Measurements from ENCODE around the gene SHOX.
"Not testable (repeated sequence)": the region's sequence is repeated elsewhere in the genome, so short reads cannot be mapped to it uniquely, and the experiment has no call there.

Gene SHOX

GRCh38 chrX:637660-638481 is 7.3 kb downstream of the SHOX start:
- no peak for DNase-seq (ENCODE audit: low spot score)

- no peak for DNase-seq (ENCODE audit: low spot score)
These were observed 8.0 kb downstream of the SHOX start for GRCh38 chrX:638482-639131.

DNA sequence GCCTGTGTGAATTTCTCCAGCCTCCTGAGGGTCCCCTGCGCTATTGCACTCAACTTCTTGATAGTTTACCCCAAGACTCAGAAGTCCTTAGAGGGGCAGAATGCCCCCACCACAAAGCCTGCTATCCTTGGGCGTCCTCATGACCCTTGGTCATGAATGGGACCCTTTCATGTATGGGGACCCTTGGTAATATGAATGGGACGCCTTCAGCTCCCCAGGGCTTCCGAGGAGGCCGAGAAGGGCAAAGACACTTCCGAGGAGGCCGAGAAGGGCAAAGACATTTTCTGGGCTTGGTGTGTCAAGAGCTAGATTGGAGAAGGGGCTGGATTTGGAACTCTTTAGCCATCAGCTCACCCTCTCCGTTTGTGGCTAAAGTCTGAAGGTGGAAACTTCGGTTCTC is 8.6 kb downstream of the SHOX start:
- DNase-seq (ENCODE audit: low spot score) = no peak

GRCh38 chrX:640641-641040 is 10.1 kb downstream of the SHOX start:
- DNase-seq (ENCODE audit: low spot score) = no peak

- DNase-seq (ENCODE audit: low spot score) = no peak
These were observed 11.3 kb downstream of the SHOX start for GRCh38 chrX:641671-642435.

- no peak for DNase-seq (ENCODE audit: low spot score)
These were observed 12.0 kb downstream of the SHOX start for GRCh38 chrX:642436-643240.

- no peak for DNase-seq (ENCODE audit: low spot score)
These were observed 12.6 kb downstream of the SHOX start for GRCh38 chrX:643241-643595.

DNA sequence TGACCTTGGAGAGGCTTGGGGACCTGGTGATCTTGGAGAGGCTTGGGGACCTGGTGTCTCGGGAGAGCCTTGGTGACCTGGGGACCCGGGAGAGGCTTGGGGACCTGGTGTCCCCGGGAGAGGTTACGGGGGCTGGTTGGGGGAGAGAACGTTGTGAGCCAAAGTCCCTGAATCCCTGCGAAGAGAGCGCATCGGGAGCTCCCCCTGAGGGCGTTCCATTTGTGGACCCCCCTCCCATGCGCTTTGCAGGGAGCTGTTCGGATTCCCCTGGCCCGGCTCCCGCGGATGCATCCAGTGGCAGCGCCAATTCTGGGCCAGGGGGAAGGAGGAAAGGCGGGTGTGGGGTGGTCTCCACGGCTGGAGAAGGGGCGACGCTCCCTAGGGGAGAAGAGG is 13.3 kb downstream of the SHOX start:
- no peak for DNase-seq (ENCODE audit: low spot score)

- no peak for DNase-seq (ENCODE audit: low spot score)
These were observed 14.0 kb downstream of the SHOX start for GRCh38 chrX:644304-645281.

- no peak for DNase-seq (ENCODE audit: low spot score)
These were observed 15.6 kb downstream of the SHOX start for GRCh38 chrX:646228-646495.

DNA sequence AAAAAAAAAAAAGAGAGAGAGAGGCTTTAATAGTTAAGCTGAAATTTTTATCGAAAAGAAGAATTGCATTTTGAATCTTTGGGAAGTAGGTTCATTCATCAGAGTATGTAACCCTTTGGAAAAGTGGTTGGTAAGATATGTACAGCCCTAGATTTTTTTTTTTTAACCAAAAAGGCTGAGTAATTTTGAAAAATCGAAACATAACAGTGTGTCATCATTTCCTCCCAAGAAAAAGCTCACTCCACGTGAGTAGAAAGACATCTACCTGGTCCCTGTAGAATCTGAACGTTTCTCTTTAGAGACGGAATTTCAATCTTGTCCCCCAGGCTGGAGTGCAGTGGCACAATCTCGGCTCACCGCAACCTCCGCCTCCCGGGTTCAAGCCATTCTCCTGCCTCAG is 16.2 kb downstream of the SHOX start:
- DNase-seq (ENCODE audit: low spot score) = no peak

GRCh38 chrX:649166-649565 is 18.6 kb downstream of the SHOX start:
- DNase-seq (ENCODE audit: low spot score) = no peak

- DNase-seq (ENCODE audit: low spot score) = no peak
These were observed 19.7 kb downstream of the SHOX start for GRCh38 chrX:650324-650723.

GRCh38 chrX:650811-651210 is 20.2 kb downstream of the SHOX start:
- no peak for DNase-seq (ENCODE audit: low spot score)

DNA sequence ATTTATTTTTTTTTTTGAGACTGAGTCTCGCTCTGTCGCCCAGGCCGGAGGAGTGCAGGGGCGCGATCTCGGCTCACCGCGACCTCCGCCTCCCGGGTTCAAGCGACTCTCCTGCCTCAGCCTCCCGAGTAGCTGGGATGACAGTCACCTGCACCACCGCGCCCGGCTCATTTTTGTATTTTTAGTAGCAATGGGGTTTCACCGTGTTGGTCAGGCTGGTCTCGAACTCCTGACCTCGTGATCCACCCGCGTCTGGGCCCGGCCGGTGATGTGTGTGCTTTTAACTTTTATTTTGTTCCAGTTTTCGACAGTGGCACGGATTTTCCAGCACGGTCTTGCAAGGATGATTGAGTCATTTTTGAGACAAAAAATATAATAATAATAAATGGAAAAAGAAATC is 21.3 kb downstream of the SHOX start:
- DNase-seq (ENCODE audit: low spot score) = not testable (repeated sequence)

DNA sequence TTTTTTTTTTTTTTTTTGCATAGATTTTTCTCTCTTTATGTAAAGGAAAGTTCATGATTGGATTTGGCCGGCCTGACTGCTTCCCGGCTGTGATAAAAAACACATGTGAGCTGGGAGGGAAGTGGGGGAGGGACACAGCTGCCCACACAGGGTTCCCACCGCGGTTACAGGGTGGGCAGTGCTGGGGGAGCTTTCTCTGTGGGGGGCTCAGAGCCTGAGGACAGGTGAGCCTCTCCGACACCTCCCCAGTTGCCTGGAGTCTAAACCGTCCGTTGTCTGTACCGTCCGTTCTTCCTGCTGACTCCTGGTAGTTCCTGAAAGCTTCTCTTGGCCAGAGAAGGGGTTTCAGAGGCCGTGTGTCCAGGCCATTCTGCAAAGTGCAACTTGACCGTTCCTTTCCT is 21.8 kb downstream of the SHOX start:
- no peak for DNase-seq (ENCODE audit: low spot score)

GRCh38 chrX:653306-653705 is 22.7 kb downstream of the SHOX start:
- DNase-seq (ENCODE audit: low spot score) = no peak

GRCh38 chrX:661154-661553 is 30.6 kb downstream of the SHOX start:
- no peak for DNase-seq (ENCODE audit: low spot score)

DNA sequence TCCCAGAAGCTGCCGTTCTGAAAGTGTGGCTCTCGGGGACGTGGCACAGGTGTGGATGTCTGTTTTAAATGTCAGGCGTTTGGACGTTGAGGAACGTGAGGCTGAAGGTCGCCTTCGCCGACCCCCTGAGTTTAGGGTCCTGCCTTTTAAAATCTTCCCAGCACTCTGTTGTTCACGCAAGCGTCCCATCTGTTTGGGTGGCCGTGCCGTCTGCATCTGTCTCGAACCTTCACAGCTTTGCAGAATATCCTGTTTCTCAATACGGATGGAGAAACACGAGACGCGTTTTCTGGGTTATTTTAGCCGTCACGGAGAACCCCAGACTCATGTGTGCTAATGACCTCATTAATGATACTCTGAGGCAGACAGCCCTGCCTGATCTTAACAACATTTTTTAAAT is 31.5 kb downstream of the SHOX start:
- DNase-seq (ENCODE audit: low spot score) = no peak

- DNase-seq (ENCODE audit: low spot score) = no peak
These were observed 33.2 kb downstream of the SHOX start for GRCh38 chrX:663841-664240.
